Endodermal cell (in vitro differentiated cells): ENCODE measurements around the gene MRPS25. TPM values are rescaled to one million over a fixed set of nuclear protein-coding genes. Genes with fewer than 3 reads are reported as not detected.

Source experiments
- DNase-seq: peaks from one replicate; pipeline ENCODE4 v3.0.0-alpha.2; 2017
- H3K27ac ChIP-seq: 2 replicates; pipeline ENCODE4 v1.5.1; 2013; ENCODE audit warnings: mild to moderate bottlenecking, low read depth, low read length, moderate library complexity
- H3K27me3 ChIP-seq: 2 replicates; pipeline ENCODE4 v1.6.1; 2013; ENCODE audit warnings: mild to moderate bottlenecking, low read length, moderate library complexity; ENCODE audit not compliant: insufficient read depth, control insufficient read depth, poor library complexity, severe bottlenecking
- H3K36me3 ChIP-seq: 2 replicates; pipeline ENCODE4 v1.7.0; 2013; ENCODE audit warnings: mild to moderate bottlenecking, low read length, moderate library complexity; ENCODE audit not compliant: control insufficient read depth, insufficient read depth
- H3K4me1 ChIP-seq: one replicate; pipeline ENCODE4 v1.7.0; 2013; ENCODE audit warnings: low read length; ENCODE audit not compliant: control insufficient read depth, insufficient read depth
- H3K4me3 ChIP-seq: 2 replicates; pipeline ENCODE4 v1.5.1; 2013; ENCODE audit warnings: mild to moderate bottlenecking, low read length, moderate library complexity
- H3K9ac ChIP-seq: 2 replicates; pipeline ENCODE4 v1.6.1; 2013; ENCODE audit warnings: mild to moderate bottlenecking, low read length, moderate library complexity; ENCODE audit not compliant: poor library complexity, severe bottlenecking; ENCODE audit errors: extremely low read depth
- H3K9me3 ChIP-seq: 2 replicates; pipeline ENCODE4 v1.6.1; 2013; ENCODE audit warnings: mild to moderate bottlenecking, low read length, moderate library complexity; ENCODE audit not compliant: control insufficient read depth
- H3K27ac Mint-ChIP-seq: 2 replicates; pipeline ENCODE4 v1.8.0; 2020; ENCODE audit warnings: mixed read lengths
- H3K27me3 Mint-ChIP-seq: 2 replicates; pipeline ENCODE4 v1.8.0; 2021; ENCODE audit warnings: mild to moderate bottlenecking, mixed read lengths; ENCODE audit not compliant: insufficient read depth
- H3K36me3 Mint-ChIP-seq: 2 replicates; pipeline ENCODE4 v1.8.0; 2020; ENCODE audit warnings: low read depth, mixed read lengths
- H3K4me1 Mint-ChIP-seq: 2 replicates; pipeline ENCODE4 v1.8.0; 2020; ENCODE audit warnings: mixed read lengths
- H3K4me3 Mint-ChIP-seq: 2 replicates; pipeline ENCODE4 v1.8.0; 2020; ENCODE audit warnings: mild to moderate bottlenecking, moderate library complexity, mixed read lengths
- H3K9me3 Mint-ChIP-seq: 2 replicates; pipeline ENCODE4 v1.8.0; 2020; ENCODE audit warnings: mild to moderate bottlenecking, mixed read lengths
- CTCF ChIP-seq: fragments of 200-600 bp; sonication (generic); conservative IDR thresholded peaks from 2 replicates; pipeline ENCODE4 v1.5.0; 2021; ENCODE audit warnings: antibody characterized with exemption, mild to moderate bottlenecking
- WGBS, 2 experiments: methylation state at CpG; one replicate each; pipeline versions ENCODE4 v1.1.5 to v1.1.7; 2013; ENCODE audit warnings: missing lambda C conversion rate in 2 of 2, mixed read lengths in 1 of 2; ENCODE audit not compliant: insufficient coverage in 1 of 2, insufficient read length in 1 of 2; 5-methylcytosine and 5-hydroxymethylcytosine counted together
- total RNA-seq, 2 donors: library from RNA; stranded (reverse); fragmentation: NEBNext Ultra II Directional in 1 of 2; extraction: Animal tissue kit (Norgen Biotek cat#: 25700) in 1 of 2; gene quantifications; 2 replicates in 1 of 2; 3 replicates in 1 of 2; pipeline ENCODE4 v1.2.1, GENCODE V29; 2021

MRPS25 gene
- total RNA-seq, 2 donors from 2014 or later = 64.1 to 101 TPM

DNA sequence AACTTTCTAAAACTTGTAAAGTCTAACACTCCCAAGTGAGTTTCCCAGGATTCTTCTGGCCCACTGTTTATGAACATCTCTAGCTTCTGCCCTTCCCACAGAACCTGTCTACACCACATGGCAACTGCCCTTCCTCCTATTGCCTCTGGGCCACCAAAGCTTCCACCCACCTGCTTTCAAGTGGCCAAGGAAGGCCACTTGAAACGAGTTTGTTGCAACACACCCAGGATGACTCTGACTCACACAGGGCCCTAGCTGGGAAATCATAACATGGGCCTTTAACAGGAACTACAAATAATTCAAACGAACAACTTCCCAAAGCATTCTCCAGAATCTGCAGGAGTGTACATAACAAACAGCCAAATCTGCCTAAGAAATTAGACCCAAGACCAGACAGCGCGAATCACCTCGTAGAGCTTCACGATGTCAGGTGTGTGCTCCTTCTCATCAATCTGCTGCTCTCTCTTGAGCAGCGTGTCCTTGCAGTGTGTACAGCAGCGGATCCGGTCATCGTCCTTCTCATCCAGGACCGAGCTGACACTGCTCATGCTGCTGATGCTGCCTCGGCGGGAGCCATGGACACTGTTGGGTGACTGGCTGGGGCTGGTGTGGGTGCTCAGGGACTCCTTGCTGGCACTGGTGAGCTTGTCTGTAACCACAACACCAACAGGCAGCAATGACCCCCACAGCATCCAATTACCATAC lies 17.0 kb upstream of the MRPS25 start:
- no peak overlapping the region for H3K9ac ChIP-seq
- no peak overlapping the region for H3K27ac Mint-ChIP-seq
- no peak for TF ChIP-seq CTCF
- peaks cover 92% of the 10 kb centered on the region for H3K36me3 ChIP-seq
- no peak overlapping the region for H3K4me3 ChIP-seq
- H3K27ac ChIP-seq = no peak overlapping the region
- DNase-seq = no peak
- no peaks in the 10 kb centered on the region for H3K9me3 ChIP-seq
- no peaks in the 10 kb centered on the region for H3K4me1 ChIP-seq
- H3K4me1 Mint-ChIP-seq = no peaks in the 10 kb centered on the region
- H3K4me3 Mint-ChIP-seq = no peak overlapping the region
- no peaks in the 10 kb centered on the region for H3K9me3 Mint-ChIP-seq
- no peaks in the 10 kb centered on the region for H3K27me3 ChIP-seq
- no peaks in the 10 kb centered on the region for H3K27me3 Mint-ChIP-seq
- H3K36me3 Mint-ChIP-seq = peaks cover 71% of the 10 kb centered on the region
- 92 to 93% methylated on average over 9 to 13 of the region's 13 CpGs for WGBS, 2 experiments

GRCh38 chr3:15079091-15079490 lies 14.0 kb upstream of the MRPS25 start:
- H3K27ac ChIP-seq = no peak overlapping the region
- WGBS, 2 experiments = 91 to 100% methylated on average over 1 to 3 of the region's 3 CpGs
- no peaks in the 10 kb centered on the region for H3K9me3 ChIP-seq
- H3K4me3 ChIP-seq = no peak overlapping the region
- no peak for TF ChIP-seq CTCF
- Mint-ChIP-seq H3K36me3 (peaks cover 73% of the 10 kb centered on the region), H3K27me3 (no peaks in the 10 kb centered on the region), H3K9me3 (no peaks in the 10 kb centered on the region), H3K4me3 (no peak overlapping the region), H3K27ac (no peak overlapping the region), H3K4me1 (no peaks in the 10 kb centered on the region)
- no peak for DNase-seq
- H3K9ac ChIP-seq = no peak overlapping the region
- no peaks in the 10 kb centered on the region for H3K4me1 ChIP-seq
- no peaks in the 10 kb centered on the region for H3K27me3 ChIP-seq
- H3K36me3 ChIP-seq = peaks cover 81% of the 10 kb centered on the region

- no peaks in the 10 kb centered on the region for H3K4me1 Mint-ChIP-seq
- Histone ChIP-seq H3K9me3 (no peaks in the 10 kb centered on the region), H3K4me1 (no peaks in the 10 kb centered on the region), H3K36me3 (peaks cover 49% of the 10 kb centered on the region), H3K9ac (no peak overlapping the region), H3K4me3 (no peak overlapping the region), H3K27me3 (no peaks in the 10 kb centered on the region), H3K27ac (no peak overlapping the region)
- 94 to 98% methylated on average over 8 to 19 of the region's 19 CpGs for WGBS, 2 experiments
- H3K27me3 Mint-ChIP-seq = no peaks in the 10 kb centered on the region
- TF ChIP-seq CTCF = no peak
- H3K4me3 Mint-ChIP-seq = no peak overlapping the region
- no peaks in the 10 kb centered on the region for H3K9me3 Mint-ChIP-seq
- H3K36me3 Mint-ChIP-seq = peaks cover 46% of the 10 kb centered on the region
- H3K27ac Mint-ChIP-seq = no peak overlapping the region
- no peak for DNase-seq
Observed at GRCh38 chr3:15074500-15074899, 9.4 kb upstream of the MRPS25 start.
